Effector memory CD4-positive, alpha-beta T cell (primary cell): Measurements from ENCODE around the gene PATJ.
"Not testable (repeated sequence)": the region's sequence is repeated elsewhere in the genome, so short reads cannot be mapped to it uniquely, and the experiment has no call there.

Experiments
- DNase-seq, 3 donors: peaks; one replicate each; pipeline ENCODE4 v3.0.0-alpha.2; 2020
- H3K27ac ChIP-seq: 2 replicates; pipeline ENCODE4 v1.7.0; 2013; ENCODE audit warnings: mild to moderate bottlenecking, low read length, moderate library complexity; ENCODE audit not compliant: insufficient read depth, poor library complexity, severe bottlenecking
- H3K27me3 ChIP-seq: replicated peaks from 2 replicates; pipeline ENCODE4 v1.7.0; 2013; ENCODE audit warnings: mild to moderate bottlenecking, low read length; ENCODE audit not compliant: insufficient read depth, control insufficient read depth, poor library complexity, severe bottlenecking
- H3K36me3 ChIP-seq: 2 replicates; pipeline ENCODE4 v1.7.0; 2013; ENCODE audit warnings: mild to moderate bottlenecking, low read length, moderate library complexity; ENCODE audit not compliant: control insufficient read depth, insufficient read depth
- H3K4me1 ChIP-seq: 2 replicates; pipeline ENCODE4 v1.7.0; 2013; ENCODE audit warnings: low read length, mild to moderate bottlenecking; ENCODE audit not compliant: control insufficient read depth, insufficient read depth, poor library complexity, severe bottlenecking
- H3K4me3 ChIP-seq: 2 replicates; pipeline ENCODE4 v1.7.0; 2013; ENCODE audit warnings: low read length, low read depth, mild to moderate bottlenecking; ENCODE audit not compliant: insufficient read depth, poor library complexity, severe bottlenecking
- H3K9me3 ChIP-seq: 2 replicates; pipeline ENCODE4 v1.7.0; 2013; ENCODE audit warnings: mild to moderate bottlenecking, low read length, moderate library complexity; ENCODE audit not compliant: control insufficient read depth

Gene PATJ

DNA sequence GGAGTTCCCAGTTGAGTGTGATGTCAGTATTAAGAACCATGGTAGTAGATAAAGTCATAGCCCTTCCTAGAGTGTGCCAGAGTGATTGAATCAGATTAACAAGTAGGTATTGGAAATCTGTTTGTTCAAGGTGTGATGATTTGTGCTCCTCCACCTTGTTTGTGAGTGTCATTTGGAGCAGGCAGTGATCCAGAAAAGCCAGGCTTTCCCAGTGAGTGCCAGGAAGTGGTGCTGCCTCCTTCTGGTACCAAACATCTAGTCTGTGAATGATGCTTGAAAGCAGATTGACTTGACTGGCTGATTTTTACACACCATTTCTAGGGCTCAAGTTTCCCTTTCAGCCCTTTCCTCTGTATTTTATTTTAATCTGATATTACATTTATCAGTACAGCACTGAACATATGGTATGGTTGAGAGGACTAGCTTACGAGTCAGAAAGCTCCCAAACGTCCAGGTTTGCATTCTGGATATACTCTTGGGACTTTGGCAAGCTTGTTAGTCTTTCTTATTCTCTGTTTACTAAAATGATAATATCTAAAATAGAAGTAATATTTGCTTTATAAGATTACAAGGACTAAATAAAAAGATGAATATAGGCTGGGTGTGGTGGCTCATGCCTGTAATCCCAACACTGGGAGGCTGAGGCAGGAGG, 100.7 kb downstream of the PATJ start:
- DNase-seq: no peak
- Histone ChIP-seq H3K27me3 (no peaks in the 10 kb centered on the region), H3K4me3 (no peak overlapping the region), H3K27ac (no peak overlapping the region), H3K9me3 (no peaks in the 10 kb centered on the region), H3K36me3 (no peaks in the 10 kb centered on the region), H3K4me1 (no peaks in the 10 kb centered on the region)

DNA sequence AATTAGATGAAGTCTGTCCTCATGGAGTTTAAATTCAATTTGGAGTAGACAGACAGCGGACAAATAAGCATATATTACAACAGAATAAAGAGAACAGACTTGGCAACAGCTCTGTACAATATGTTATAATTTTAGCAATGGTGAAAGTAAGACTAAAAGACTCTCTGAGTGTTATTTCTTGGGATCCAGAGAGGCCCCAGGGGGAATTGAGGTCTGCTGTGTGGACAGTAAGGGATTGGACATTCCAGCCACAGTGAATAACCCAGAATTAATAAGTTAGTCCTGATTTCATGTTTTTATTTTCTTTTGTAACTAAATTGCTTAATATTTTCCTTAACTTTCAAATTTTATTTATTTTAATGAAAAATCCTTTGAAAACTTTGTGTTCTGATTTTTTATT, 101.7 kb downstream of the PATJ start:
- no peaks in the 10 kb centered on the region for H3K9me3 ChIP-seq

DNA sequence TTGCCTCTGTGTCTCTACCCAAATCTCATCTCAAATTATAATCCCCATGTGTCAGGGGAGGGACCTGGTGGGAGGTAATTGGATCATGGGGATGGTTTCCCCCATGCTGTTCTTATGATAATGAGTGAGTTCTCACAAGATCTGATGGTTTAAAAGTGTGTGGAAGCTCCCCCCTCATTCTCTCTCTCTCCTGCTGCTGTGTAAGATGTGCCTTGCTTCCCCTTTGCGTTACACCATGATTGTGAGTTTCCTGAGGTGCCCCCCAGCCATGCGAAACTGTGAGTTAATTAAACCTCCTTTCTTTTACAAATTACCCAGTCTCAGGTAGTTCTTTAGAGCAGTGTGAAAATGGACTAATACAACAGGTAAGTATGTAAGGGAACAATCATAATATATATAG, 102.4 kb downstream of the PATJ start:
- H3K27me3 ChIP-seq, H3K9me3 ChIP-seq, H3K4me1 ChIP-seq: not testable (repeated sequence)

More for the DNA sequence above, 101.7 kb downstream of the PATJ start:
- Histone ChIP-seq H3K27ac (no peak overlapping the region), H3K36me3 (no peaks in the 10 kb centered on the region), H3K4me3 (no peak overlapping the region), H3K4me1 (no peaks in the 10 kb centered on the region), H3K27me3 (no peaks in the 10 kb centered on the region)
- no peak for DNase-seq

GRCh38 chr1:61851235-61851634, 109.0 kb downstream of the PATJ start:
- H3K27me3 ChIP-seq: no peaks in the 10 kb centered on the region
- H3K4me3 ChIP-seq: no peak overlapping the region

More for the DNA sequence above, 102.4 kb downstream of the PATJ start:
- not testable (repeated sequence) for H3K36me3 ChIP-seq, H3K27ac ChIP-seq, DNase-seq, H3K4me3 ChIP-seq

DNA sequence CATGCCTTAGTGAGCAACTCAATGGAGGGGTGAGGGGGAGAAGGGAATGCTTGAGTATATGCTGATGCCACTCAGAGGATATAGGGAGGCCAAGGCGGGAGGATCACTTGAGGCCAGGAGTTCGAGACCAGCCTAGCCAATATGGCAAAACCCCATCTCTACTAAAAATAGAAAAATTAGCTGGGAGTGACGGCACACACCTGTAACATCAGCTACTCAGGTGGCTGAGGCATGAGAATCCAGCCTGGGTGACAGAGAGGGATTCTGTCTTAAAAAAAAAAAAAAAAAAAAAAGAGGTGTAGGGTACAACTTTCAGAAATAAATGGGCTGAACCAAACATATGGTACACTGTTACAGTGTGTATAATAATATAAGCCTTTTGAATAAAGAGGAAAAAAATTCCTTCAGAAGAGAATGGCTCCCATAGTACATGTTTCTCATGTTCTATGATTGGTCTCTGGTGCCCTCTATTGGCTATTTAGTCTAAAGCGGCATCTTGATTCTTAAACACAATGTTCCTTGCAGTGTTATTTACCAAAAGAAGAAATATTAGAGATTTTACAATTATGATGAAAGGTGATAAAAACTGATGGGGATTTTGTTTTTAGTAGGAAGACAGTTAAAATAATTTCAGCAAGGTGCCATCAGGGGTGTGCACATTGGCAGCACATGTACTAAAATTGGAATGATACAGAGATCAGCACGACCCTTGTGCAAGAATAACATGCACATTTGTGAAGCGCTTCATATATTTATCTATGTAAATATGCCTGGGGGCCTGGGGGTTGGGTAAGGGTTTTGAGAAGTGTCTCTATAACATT, 109.8 kb downstream of the PATJ start:
- Histone ChIP-seq H3K9me3 (no peaks in the 10 kb centered on the region), H3K4me3 (no peak overlapping the region), H3K4me1 (no peaks in the 10 kb centered on the region), H3K27ac (no peak overlapping the region), H3K27me3 (no peaks in the 10 kb centered on the region), H3K36me3 (peaks cover 7% of the 10 kb centered on the region)
- no peak for DNase-seq

More at GRCh38 chr1:61851235-61851634, 109.0 kb downstream of the PATJ start:
- Histone ChIP-seq H3K27ac (no peak overlapping the region), H3K4me1 (no peaks in the 10 kb centered on the region), H3K36me3 (peaks cover 4% of the 10 kb centered on the region), H3K9me3 (no peaks in the 10 kb centered on the region)
- DNase-seq: no peak

GRCh38 chr1:61852670-61853015, 110.4 kb downstream of the PATJ start:
- Histone ChIP-seq H3K27me3 (no peaks in the 10 kb centered on the region), H3K9me3 (no peaks in the 10 kb centered on the region), H3K27ac (no peak overlapping the region), H3K4me1 (no peaks in the 10 kb centered on the region), H3K4me3 (no peak overlapping the region), H3K36me3 (peaks cover 12% of the 10 kb centered on the region)
- no peak for DNase-seq

- Histone ChIP-seq H3K4me1 (no peaks in the 10 kb centered on the region), H3K4me3 (no peak overlapping the region), H3K27ac (no peak overlapping the region), H3K27me3 (no peaks in the 10 kb centered on the region), H3K9me3 (no peaks in the 10 kb centered on the region), H3K36me3 (peaks cover 21% of the 10 kb centered on the region)
- DNase-seq: no peak
These were observed 111.3 kb downstream of the PATJ start for GRCh38 chr1:61853583-61853982.

- H3K27ac ChIP-seq: no peak overlapping the region
- H3K4me1 ChIP-seq: no peaks in the 10 kb centered on the region
- H3K27me3 ChIP-seq: no peaks in the 10 kb centered on the region
- H3K36me3 ChIP-seq: peaks cover 28% of the 10 kb centered on the region
- DNase-seq: no peak
- H3K9me3 ChIP-seq: no peaks in the 10 kb centered on the region
- no peak overlapping the region for H3K4me3 ChIP-seq
These were observed 122.2 kb downstream of the PATJ start for GRCh38 chr1:61864489-61864888.

DNA sequence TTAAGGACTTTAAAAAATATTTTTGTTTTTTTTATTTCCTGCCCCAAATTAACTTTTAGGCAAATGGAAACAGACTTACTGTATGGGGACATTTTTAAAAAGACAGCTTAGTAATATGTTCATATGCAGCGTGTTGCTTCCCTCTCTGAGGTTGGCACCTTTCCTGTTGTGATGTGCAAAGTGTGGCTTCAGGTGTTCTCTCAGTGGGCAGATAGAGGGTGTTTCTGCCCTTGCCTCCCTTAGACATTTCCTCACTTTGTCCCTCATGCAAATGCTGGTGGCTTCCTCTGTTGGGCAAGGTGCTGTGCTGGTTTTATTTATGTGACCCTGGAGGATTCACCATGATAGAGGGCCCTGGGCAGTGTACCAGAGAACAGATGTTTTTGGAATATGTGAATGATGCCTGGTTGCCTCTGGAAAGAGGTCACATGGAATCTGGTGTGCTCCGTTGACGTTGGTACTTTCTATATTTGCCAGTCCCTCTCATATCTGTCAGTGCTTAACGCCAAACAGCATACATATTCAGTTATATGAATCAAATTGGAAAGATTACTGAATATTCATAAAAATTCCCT, 123.5 kb downstream of the PATJ start:
- no peak for DNase-seq
- Histone ChIP-seq H3K4me1 (no peaks in the 10 kb centered on the region), H3K27ac (no peak overlapping the region), H3K4me3 (no peak overlapping the region), H3K36me3 (peaks cover 30% of the 10 kb centered on the region), H3K27me3 (no peaks in the 10 kb centered on the region), H3K9me3 (no peaks in the 10 kb centered on the region)

- H3K36me3 ChIP-seq: peaks cover 6% of the 10 kb centered on the region
- H3K4me1 ChIP-seq: no peaks in the 10 kb centered on the region
- no peaks in the 10 kb centered on the region for H3K9me3 ChIP-seq
- no peaks in the 10 kb centered on the region for H3K27me3 ChIP-seq
- no peak overlapping the region for H3K27ac ChIP-seq
- no peak overlapping the region for H3K4me3 ChIP-seq
- DNase-seq: no peak
These were observed 127.4 kb downstream of the PATJ start for GRCh38 chr1:61869691-61870109.
